Fibroblast of lung (primary cell): ENCODE measurements around the gene COBL. TPM values are rescaled to one million over a fixed set of nuclear protein-coding genes. Genes with fewer than 3 reads are reported as not detected.

ENCODE experiments used
- DNase-seq, 2 donors: peaks; one replicate each; pipeline versions ENCODE4 v3.0.0 to v3.0.0-alpha.2; 2010; ENCODE audit warnings: low read depth in 2 of 2
- H2AFZ ChIP-seq: 2 replicates; pipeline ENCODE4 v1.5.1; 2012; ENCODE audit warnings: low read length, control low read depth, inconsistent platforms
- H3K27ac ChIP-seq: 2 replicates; pipeline ENCODE4 v1.5.1; 2011; ENCODE audit warnings: low read length, control low read depth; ENCODE audit not compliant: insufficient read depth
- H3K27me3 ChIP-seq: 2 replicates; pipeline ENCODE4 v1.5.1; 2011; ENCODE audit warnings: mild to moderate bottlenecking, low read length; ENCODE audit not compliant: control insufficient read depth, insufficient read depth
- H3K36me3 ChIP-seq: 2 replicates; pipeline ENCODE4 v1.5.1; 2011; ENCODE audit warnings: low read length; ENCODE audit not compliant: control insufficient read depth, insufficient read depth
- H3K4me1 ChIP-seq: 2 replicates; pipeline ENCODE4 v1.5.1; 2011; ENCODE audit warnings: low read length; ENCODE audit not compliant: control insufficient read depth, insufficient read depth; ENCODE audit errors: extremely low read depth
- H3K4me2 ChIP-seq: 2 replicates; pipeline ENCODE4 v1.5.1; 2011; ENCODE audit warnings: low read length, control low read depth; ENCODE audit not compliant: insufficient read depth; ENCODE audit errors: extremely low read depth
- H3K4me3 ChIP-seq, 4 experiments: fragments of 200-600 bp in 1 of 4; sonication (generic) in 1 of 4; replicated peaks in 1 of 4; 2 replicates each; pipeline ENCODE4 v1.5.1; 2011 to 2016; ENCODE audit warnings: low read length in 4 of 4, low read depth in 3 of 4, mild to moderate bottlenecking in 3 of 4, control low read depth in 2 of 4, inconsistent platforms in 1 of 4, mixed read lengths in 1 of 4; ENCODE audit not compliant: insufficient read depth in 1 of 4; ENCODE audit errors: control extremely low read depth in 1 of 4
- H3K79me2 ChIP-seq: 2 replicates; pipeline ENCODE4 v1.5.1; 2012; ENCODE audit warnings: mild to moderate bottlenecking, low read length, inconsistent platforms; ENCODE audit not compliant: control insufficient read depth, insufficient read depth
- H3K9ac ChIP-seq: 2 replicates; pipeline ENCODE4 v1.5.1; 2011; ENCODE audit warnings: mild to moderate bottlenecking, low read length, control low read depth; ENCODE audit not compliant: insufficient read depth
- H3K9me3 ChIP-seq: 2 replicates; pipeline ENCODE4 v1.5.1; 2012; ENCODE audit warnings: low read depth, low read length; ENCODE audit not compliant: control insufficient read depth, insufficient read depth
- H4K20me1 ChIP-seq: 2 replicates; pipeline ENCODE4 v1.5.1; 2011; ENCODE audit warnings: low read length; ENCODE audit not compliant: control insufficient read depth, insufficient read depth; ENCODE audit errors: extremely low read depth
- EZH2 ChIP-seq: IDR thresholded peaks from 2 replicates; pipeline ENCODE4 v1.5.1; 2012; ENCODE audit warnings: low read length, control low read depth, mild to moderate bottlenecking; ENCODE audit errors: missing control alignments
- polyA plus RNA-seq, 2 donors: library from polyadenylated mRNA; depleted of rRNA in 1 of 2; stranded (reverse) in 1 of 2; unstranded in 1 of 2; fragments of >200 nt; gene quantifications; 2 replicates each; pipeline ENCODE4 v1.2.1, GENCODE V29; 2011 to 2012; ENCODE audit warnings: missing spikeins in 1 of 2
- total RNA-seq: library from RNA; depleted of rRNA; stranded (reverse); fragments of >200 nt; gene quantifications from 2 replicates; pipeline ENCODE4 v1.2.1, GENCODE V29; 2014
- TF ChIP-seq, protein P1 (sequence below), 2 donors: IDR thresholded peaks in 1 of 2; conservative IDR thresholded peaks in 1 of 2; 1 replicate in 1 of 2; 2 replicates in 1 of 2; pipeline ENCODE4 v1.5.1; 2011 to 2012; ENCODE audit warnings: low read length in 2 of 2, control low read depth in 1 of 2, inconsistent platforms in 1 of 2, low read depth in 1 of 2, mild to moderate bottlenecking in 1 of 2

Gene COBL
- total and polyA plus RNA-seq, 2 donors (not counting 1 experiment from before 2014, with no cell fraction given): 0.10 to 0.33 TPM

DNA sequence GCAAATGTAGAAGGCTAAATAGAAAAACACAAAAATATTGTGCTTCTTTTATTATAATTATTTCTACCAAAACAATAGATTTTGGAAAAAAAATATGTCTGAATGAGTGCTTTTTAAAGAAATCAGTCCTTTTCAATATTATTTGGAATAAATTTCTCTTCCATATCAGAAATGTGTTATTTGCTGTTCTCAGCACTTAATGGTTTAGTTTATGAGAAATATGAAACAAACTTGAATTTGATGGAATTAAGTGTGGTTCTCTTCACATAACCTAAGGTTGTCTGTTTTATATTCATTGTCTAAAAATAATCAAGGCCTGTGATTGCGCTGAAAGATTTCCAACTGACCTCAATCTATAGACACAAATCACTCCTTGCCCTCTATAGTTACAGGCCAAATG, 203.0 kb downstream of the COBL start:
- H3K4me1 ChIP-seq: no peaks in the 10 kb centered on the region
- H3K4me2 ChIP-seq: no peak overlapping the region
- no peak overlapping the region for H3K4me3 ChIP-seq
- no peaks in the 10 kb centered on the region for H3K36me3 ChIP-seq
- no peak overlapping the region for H3K9ac ChIP-seq
- no peak overlapping the region for H3K27ac ChIP-seq
- no peaks in the 10 kb centered on the region for H3K9me3 ChIP-seq
- TF ChIP-seq, protein P1, sequence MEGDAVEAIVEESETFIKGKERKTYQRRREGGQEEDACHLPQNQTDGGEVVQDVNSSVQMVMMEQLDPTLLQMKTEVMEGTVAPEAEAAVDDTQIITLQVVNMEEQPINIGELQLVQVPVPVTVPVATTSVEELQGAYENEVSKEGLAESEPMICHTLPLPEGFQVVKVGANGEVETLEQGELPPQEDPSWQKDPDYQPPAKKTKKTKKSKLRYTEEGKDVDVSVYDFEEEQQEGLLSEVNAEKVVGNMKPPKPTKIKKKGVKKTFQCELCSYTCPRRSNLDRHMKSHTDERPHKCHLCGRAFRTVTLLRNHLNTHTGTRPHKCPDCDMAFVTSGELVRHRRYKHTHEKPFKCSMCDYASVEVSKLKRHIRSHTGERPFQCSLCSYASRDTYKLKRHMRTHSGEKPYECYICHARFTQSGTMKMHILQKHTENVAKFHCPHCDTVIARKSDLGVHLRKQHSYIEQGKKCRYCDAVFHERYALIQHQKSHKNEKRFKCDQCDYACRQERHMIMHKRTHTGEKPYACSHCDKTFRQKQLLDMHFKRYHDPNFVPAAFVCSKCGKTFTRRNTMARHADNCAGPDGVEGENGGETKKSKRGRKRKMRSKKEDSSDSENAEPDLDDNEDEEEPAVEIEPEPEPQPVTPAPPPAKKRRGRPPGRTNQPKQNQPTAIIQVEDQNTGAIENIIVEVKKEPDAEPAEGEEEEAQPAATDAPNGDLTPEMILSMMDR (conservative IDR thresholded peaks at IDR 0.05 in 1 of 2, IDR thresholded peaks at IDR 0.05 in 1 of 2; ENCODE audit: low read depth in 1 of 2, low read length in 2 of 2): no peak
- no peak for DNase-seq
- H3K79me2 ChIP-seq: no peaks in the 10 kb centered on the region
- no peaks in the 10 kb centered on the region for H4K20me1 ChIP-seq
- H3K27me3 ChIP-seq: no peaks in the 10 kb centered on the region
- no peak overlapping the region for H2AFZ ChIP-seq

DNA sequence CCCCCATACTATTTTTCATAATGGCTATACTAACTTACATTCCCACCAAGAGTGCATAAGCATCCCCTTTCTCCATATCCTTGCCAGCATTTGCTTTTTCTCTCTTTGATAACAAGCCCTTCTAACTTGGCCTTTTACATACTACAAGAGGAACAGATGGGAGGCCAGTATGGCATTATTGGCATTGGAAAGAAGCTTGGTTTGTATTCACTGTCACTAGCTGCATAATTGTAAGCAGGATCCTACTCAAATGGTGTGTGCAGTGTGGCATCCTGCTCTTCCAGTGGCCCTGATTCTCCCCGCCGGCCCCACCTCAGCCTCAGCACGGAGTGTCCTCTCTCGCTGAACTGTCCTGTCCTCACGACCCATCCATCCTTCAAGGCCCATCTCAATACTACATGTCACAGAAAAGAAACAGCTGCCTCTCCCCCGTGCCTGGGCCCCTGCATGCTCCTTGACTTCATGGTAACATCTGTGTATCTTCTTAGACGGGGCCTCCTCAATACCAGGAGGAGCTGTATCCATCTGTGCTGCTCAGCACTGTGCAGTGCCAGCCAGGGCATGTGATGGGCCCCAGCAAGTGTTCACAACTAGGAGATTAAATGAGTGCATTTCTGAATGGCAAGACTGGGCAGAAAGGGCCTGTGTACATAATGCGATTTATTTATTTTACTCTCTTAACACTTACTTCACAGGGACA, 205.2 kb downstream of the COBL start:
- H3K4me1 ChIP-seq: no peaks in the 10 kb centered on the region
- TF ChIP-seq EZH2: no peak
- TF ChIP-seq, protein P1 (conservative IDR thresholded peaks at IDR 0.05 in 1 of 2, IDR thresholded peaks at IDR 0.05 in 1 of 2; ENCODE audit: low read depth in 1 of 2, low read length in 2 of 2): no peak

DNA sequence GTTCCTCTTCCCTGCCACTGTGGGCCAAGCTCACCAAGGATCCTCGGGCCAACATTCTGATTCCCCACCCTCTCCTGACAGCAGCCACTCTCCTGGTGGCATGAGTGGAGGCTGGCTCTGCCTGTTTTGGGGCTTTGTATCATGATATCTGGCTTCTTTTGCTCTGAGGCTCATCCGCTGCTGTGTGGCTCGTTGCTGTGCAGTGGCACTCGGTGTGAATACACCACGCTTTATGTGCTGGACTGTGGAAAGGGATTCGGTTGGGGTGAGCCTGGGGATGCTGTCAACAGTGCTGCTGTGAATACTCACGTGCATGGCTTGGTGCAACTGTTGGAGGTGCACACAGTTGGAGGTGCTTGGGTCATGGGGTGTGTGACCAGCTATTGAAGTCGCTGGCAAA, 208.5 kb downstream of the COBL start:
- Histone ChIP-seq H3K4me2 (no peak overlapping the region), H3K27me3 (no peaks in the 10 kb centered on the region), H3K4me3 (no peak overlapping the region), H3K36me3 (no peaks in the 10 kb centered on the region), H3K79me2 (no peaks in the 10 kb centered on the region), H3K4me1 (no peaks in the 10 kb centered on the region), H4K20me1 (no peaks in the 10 kb centered on the region), H2AFZ (no peak overlapping the region), H3K27ac (no peak overlapping the region), H3K9me3 (no peaks in the 10 kb centered on the region), H3K9ac (no peak overlapping the region)
- TF ChIP-seq, protein P1 (conservative IDR thresholded peaks at IDR 0.05 in 1 of 2, IDR thresholded peaks at IDR 0.05 in 1 of 2; ENCODE audit: low read depth in 1 of 2, low read length in 2 of 2): no peak
- no peak for TF ChIP-seq EZH2
- DNase-seq: no peak

More for the DNA sequence above, 205.2 kb downstream of the COBL start:
- Histone ChIP-seq H3K79me2 (no peaks in the 10 kb centered on the region), H3K4me2 (no peak overlapping the region), H3K9me3 (no peaks in the 10 kb centered on the region), H3K36me3 (no peaks in the 10 kb centered on the region), H3K4me3 (no peak overlapping the region), H3K27me3 (no peaks in the 10 kb centered on the region), H2AFZ (no peak overlapping the region), H4K20me1 (no peaks in the 10 kb centered on the region), H3K9ac (no peak overlapping the region), H3K27ac (no peak overlapping the region)
- no peak for DNase-seq
